HepG2 (cell line): Measurements from ENCODE around the gene HOMEZ. TPM values are rescaled to one million over a fixed set of nuclear protein-coding genes. Genes with fewer than 3 reads are reported as not detected.

Experiments used
- CREB1 ChIP-seq, 2 experiments: fragments of 450-650 bp in 1 of 2; IDR thresholded peaks; 2 replicates each; pipeline ENCODE4 v1.6.1; 2016 to 2017; ENCODE audit warnings: control low read depth in 1 of 2, mild to moderate bottlenecking in 1 of 2, missing compliant biosample characterization in 1 of 2, missing genetic modification characterization in 1 of 2
- E2F1 ChIP-seq: sonication (generic); formaldehyde crosslinking; IDR thresholded peaks from 2 replicates; pipeline ENCODE4 v1.5.0; 2020; ENCODE audit warnings: missing genetic modification reagents
- FOXA3 ChIP-seq: IDR thresholded peaks from 2 replicates; pipeline ENCODE4 v1.6.1; 2016; ENCODE audit warnings: missing genetic modification reagents, missing compliant biosample characterization
- HOXD1 ChIP-seq: sonication (generic); formaldehyde crosslinking; IDR thresholded peaks from 2 replicates; pipeline ENCODE4 v1.5.0; 2020; ENCODE audit warnings: missing genetic modification reagents
- JARID2 ChIP-seq: sonication (generic); formaldehyde crosslinking; IDR thresholded peaks from 2 replicates; pipeline ENCODE4 v1.8.1; 2023; ENCODE audit warnings: missing genetic modification reagents, inconsistent platforms; ENCODE audit not compliant: insufficient replicate concordance
- MNT ChIP-seq: fragments of 450-650 bp; IDR thresholded peaks from 2 replicates; pipeline ENCODE4 v1.6.1; 2016
- RBM39 ChIP-seq: fragments of 200-400 bp; formaldehyde crosslinking; IDR thresholded peaks from one replicate; pipeline ENCODE4 v1.6.1; 2018; ENCODE audit warnings: antibody characterized with exemption, mild to moderate bottlenecking, low read depth, low read length; ENCODE audit not compliant: poor library complexity, severe bottlenecking
- REXO4 ChIP-seq: sonication (generic); formaldehyde crosslinking; IDR thresholded peaks from 2 replicates; pipeline ENCODE4 v1.8.0; 2022; ENCODE audit warnings: missing genetic modification reagents, mild to moderate bottlenecking, borderline replicate concordance
- SNAPC4 ChIP-seq: sonication (generic); formaldehyde crosslinking; IDR thresholded peaks from 2 replicates; pipeline ENCODE4 v1.4.0; 2020; ENCODE audit warnings: mild to moderate bottlenecking, missing genetic modification reagents
- TAF15 ChIP-seq: fragments of 200-400 bp; formaldehyde crosslinking; IDR thresholded peaks from one replicate; pipeline ENCODE4 v1.6.1; 2018; ENCODE audit warnings: mild to moderate bottlenecking, low read depth, low read length; ENCODE audit not compliant: poor library complexity, severe bottlenecking
- ZKSCAN8 ChIP-seq: IDR thresholded peaks from 2 replicates; pipeline ENCODE4 v1.6.1; 2016; ENCODE audit warnings: borderline replicate concordance, missing genetic modification reagents, missing compliant biosample characterization
- ZNF207 ChIP-seq: fragments of 450-650 bp; IDR thresholded peaks from 2 replicates; pipeline ENCODE4 v1.6.1; 2016; ENCODE audit warnings: antibody characterized with exemption, borderline replicate concordance
- ZNF264 ChIP-seq: sonication (generic); formaldehyde crosslinking; IDR thresholded peaks from 2 replicates; pipeline ENCODE4 v1.4.0; 2020; ENCODE audit warnings: missing genetic modification reagents
- ZNF275 ChIP-seq: sonication (generic); formaldehyde crosslinking; IDR thresholded peaks from 2 replicates; pipeline ENCODE4 v1.8.0; 2022; ENCODE audit warnings: missing genetic modification reagents, mild to moderate bottlenecking, inconsistent platforms, borderline replicate concordance
- ZNF282 ChIP-seq: fragments of 450-650 bp; IDR thresholded peaks from 2 replicates; pipeline ENCODE4 v1.6.1; 2018; ENCODE audit not compliant: partially characterized antibody
- ZNF343 ChIP-seq: sonication (generic); formaldehyde crosslinking; IDR thresholded peaks from 2 replicates; pipeline ENCODE4 v1.4.0; 2020; ENCODE audit warnings: mild to moderate bottlenecking, missing genetic modification reagents
- ZNF547 ChIP-seq: sonication (generic); formaldehyde crosslinking; IDR thresholded peaks from 2 replicates; pipeline ENCODE4 v1.5.1; 2020; ENCODE audit warnings: mild to moderate bottlenecking, missing genetic modification reagents
- ZNF564 ChIP-seq: sonication (generic); formaldehyde crosslinking; IDR thresholded peaks from 2 replicates; pipeline ENCODE4 v1.8.1; 2023; ENCODE audit warnings: mild to moderate bottlenecking, missing genetic modification reagents
- ZNF672 ChIP-seq: sonication (generic); formaldehyde crosslinking; IDR thresholded peaks from 2 replicates; pipeline ENCODE4 v1.8.1; 2022; ENCODE audit warnings: missing genetic modification reagents
- ZNF7 ChIP-seq: IDR thresholded peaks from 2 replicates; pipeline ENCODE4 v1.6.1; 2016; ENCODE audit warnings: missing biosample characterization, missing genetic modification reagents
- ZSCAN22 ChIP-seq: sonication (generic); formaldehyde crosslinking; IDR thresholded peaks from 2 replicates; pipeline ENCODE4 v1.4.0; 2020; ENCODE audit warnings: mild to moderate bottlenecking, missing genetic modification reagents
- polyA plus RNA-seq, 8 experiments: library from polyadenylated mRNA; depleted of rRNA in 3 of 8; stranded (reverse) in 7 of 8; unstranded in 1 of 8; fragments of >200 nt; fragmentation: Illumina TruSeq in 4 of 8; extraction: Trizol in 4 of 8; gene quantifications; 2 replicates each; pipeline versions ENCODE4 v1.2.1 to v1.2.3, GENCODE V29; 2011 to 2016; ENCODE audit warnings: low read depth in 4 of 8, missing spikeins in 1 of 8, mixed read lengths in 1 of 8; ENCODE audit not compliant: insufficient read depth in 1 of 8
- total RNA-seq, 5 experiments: library from RNA; depleted of rRNA; stranded (reverse); fragments of >200 nt; fragmentation: Illumina TruSeq; extraction: Trizol; gene quantifications; 2 replicates each; pipeline ENCODE4 v1.2.3, GENCODE V29; 2016; ENCODE audit warnings: low read depth in 1 of 5

Gene HOMEZ
- total and polyA plus RNA-seq, 2 of the 13 experiments (the other 11 are each of a cell fraction or from before 2014, with no cell fraction given): 14.5 to 31.8 TPM

GRCh38 chr14:23301969-23302289, 16.0 kb upstream of the HOMEZ start (continued):
- TF ChIP-seq E2F1 (peak; percentile 88), SNAPC4 (CRISPR knock-in tag) (0 out of 2 replicates have a peak, but pooled peaks have one; percentile 77), RBM39 (no peak), ZNF547 (CRISPR knock-in tag) (peak; percentile 100), CREB1 (IDR thresholded peaks at IDR 0.05) (no peak), CREB1 (CRISPR knock-in tag; IDR thresholded peaks at IDR 0.05) (no peak), JARID2 (CRISPR knock-in tag) (peak; percentile 88), ZNF7 (CRISPR knock-in tag) (peak; percentile 4), MNT (peak; percentile 38), ZNF282 (no peak), ZKSCAN8 (peak; percentile 63; the same call in 1 of the 2 replicates), ZNF672 (no peak), FOXA3 (CRISPR knock-in tag) (0 out of 2 replicates have a peak, but pooled peaks have one; percentile 30), ZSCAN22 (CRISPR knock-in tag) (peak; percentile 83; the same call in 1 of the 2 replicates), ZNF275 (CRISPR knock-in tag) (0 out of 2 replicates have a peak, but pooled peaks have one; percentile 89), HOXD1 (peak; percentile 97), ZNF207 (no peak), TAF15 (peak; percentile 97), REXO4 (CRISPR knock-in tag) (peak; percentile 94; the same call in 1 of the 2 replicates), ZNF564 (CRISPR knock-in tag) (no peak), ZNF343 (CRISPR knock-in tag) (peak; percentile 87; the same call in 1 of the 2 replicates), ZNF264 (CRISPR knock-in tag) (peak; percentile 92)
